ENCODE results near the gene KCNN3.

DNA sequence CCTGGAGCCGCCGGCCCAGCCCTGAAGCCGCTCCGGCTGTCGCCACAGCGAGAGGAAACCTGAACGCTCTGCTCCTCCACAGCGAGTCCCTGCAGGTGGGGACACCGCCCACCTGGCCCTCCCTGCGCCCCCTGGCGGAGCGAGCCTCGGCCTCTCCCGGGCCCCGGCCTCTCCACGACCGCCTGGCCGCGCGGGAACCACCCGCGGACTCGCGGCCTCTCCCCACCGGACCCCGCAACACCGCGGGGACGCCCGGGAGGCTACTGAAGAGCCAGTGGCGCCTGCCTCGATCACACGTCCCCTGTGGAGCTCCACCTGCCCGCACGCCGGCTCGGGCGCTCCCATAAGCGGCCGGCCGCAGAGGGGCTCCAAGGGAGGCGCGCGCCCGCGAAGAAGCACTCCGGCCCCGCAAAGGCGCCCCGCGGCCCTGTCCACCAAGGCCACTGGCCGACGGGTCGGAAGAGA lies 109.6 kb downstream of the KCNN3 start:
- peak; percentile 71 to 88 (median 79) for TF ChIP-seq CTCF (IDR thresholded peaks at IDR 0.05)
- peak in 1 of 2 donors; percentile 15 for TF ChIP-seq POLR2AphosphoS5 (IDR thresholded peaks at IDR 0.05)
- no peak for TF ChIP-seq EP300 (IDR thresholded peaks at IDR 0.05)
- no peak for TF ChIP-seq POLR2A (IDR thresholded peaks at IDR 0.05; ENCODE audit: low read depth)

All from esophagus muscularis mucosa (tissue), 4 donors.